Renal cortex interstitium (tissue), 11 donors: ENCODE data around the gene SHANK3. TPM values are rescaled to one million over a fixed set of nuclear protein-coding genes. Genes with fewer than 3 reads are reported as not detected.

Experiments used
- DNase-seq, 11 donors: peaks; one replicate each; pipeline ENCODE4 v3.0.0-alpha.2; 2013; ENCODE audit warnings: low read depth in 9 of 11, low spot score in 4 of 11; ENCODE audit errors: extremely low read depth in 1 of 11
- polyA plus RNA-seq, 3 donors: library from polyadenylated mRNA; unstranded; fragments of 120-200 nt; gene quantifications; one replicate each; pipeline ENCODE4 v1.2.1, GENCODE V29; 2013; ENCODE audit not compliant: insufficient read length in 3 of 3

Gene SHANK3
- polyA plus RNA-seq, 3 donors: 13.7 to 24.6 (median 21.2) TPM

- DNase-seq: no peak
These were observed 22.3 kb downstream of the SHANK3 start for GRCh38 chr22:50694766-50695420.

- DNase-seq: no peak
These were observed 23.0 kb downstream of the SHANK3 start for GRCh38 chr22:50695421-50696250.

GRCh38 chr22:50696251-50696798 lies 23.7 kb downstream of the SHANK3 start:
- no peak for DNase-seq

GRCh38 chr22:50696799-50697561 lies 24.4 kb downstream of the SHANK3 start:
- peak in 1 of 11 donors; percentile 31 for DNase-seq

- DNase-seq: no peak
These were observed 25.3 kb downstream of the SHANK3 start for GRCh38 chr22:50697667-50698506.

GRCh38 chr22:50698546-50698945 lies 25.9 kb downstream of the SHANK3 start:
- DNase-seq: no peak

- DNase-seq: no peak
These were observed 26.6 kb downstream of the SHANK3 start for GRCh38 chr22:50699001-50699755.

GRCh38 chr22:50699756-50700386 lies 27.2 kb downstream of the SHANK3 start:
- peak in 1 of 11 donors; percentile 35 for DNase-seq

GRCh38 chr22:50700387-50701075 lies 27.9 kb downstream of the SHANK3 start:
- DNase-seq: peak in 1 of 11 donors; percentile 46

GRCh38 chr22:50701076-50701419 lies 28.4 kb downstream of the SHANK3 start:
- no peak for DNase-seq

GRCh38 chr22:50701428-50702154 lies 29.0 kb downstream of the SHANK3 start:
- no peak for DNase-seq

- no peak for DNase-seq
These were observed 29.6 kb downstream of the SHANK3 start for GRCh38 chr22:50702261-50702671.

GRCh38 chr22:50702821-50703725 lies 30.4 kb downstream of the SHANK3 start:
- DNase-seq: no peak

- DNase-seq: no peak
These were observed 31.3 kb downstream of the SHANK3 start for GRCh38 chr22:50703726-50704509.
